Suprapubic skin (tissue), 3 donors: ENCODE results near the gene SECISBP2.

Source experiments
- CTCF ChIP-seq, 2 donors: fragments of 200-600 bp in 1 of 2; fragments of 450-650 bp in 1 of 2; sonication (generic) in 1 of 2; IDR thresholded peaks; one replicate each; pipeline ENCODE4 v1.5.1; 2016 to 2019; ENCODE audit warnings: antibody characterized with exemption in 2 of 2, mild to moderate bottlenecking in 1 of 2, moderate library complexity in 1 of 2
- POLR2A ChIP-seq, 2 donors: fragments of 450-650 bp; IDR thresholded peaks; one replicate each; pipeline ENCODE4 v1.6.1; 2017; ENCODE audit warnings: antibody characterized with exemption in 2 of 2, mild to moderate bottlenecking in 2 of 2, moderate library complexity in 2 of 2

DNA sequence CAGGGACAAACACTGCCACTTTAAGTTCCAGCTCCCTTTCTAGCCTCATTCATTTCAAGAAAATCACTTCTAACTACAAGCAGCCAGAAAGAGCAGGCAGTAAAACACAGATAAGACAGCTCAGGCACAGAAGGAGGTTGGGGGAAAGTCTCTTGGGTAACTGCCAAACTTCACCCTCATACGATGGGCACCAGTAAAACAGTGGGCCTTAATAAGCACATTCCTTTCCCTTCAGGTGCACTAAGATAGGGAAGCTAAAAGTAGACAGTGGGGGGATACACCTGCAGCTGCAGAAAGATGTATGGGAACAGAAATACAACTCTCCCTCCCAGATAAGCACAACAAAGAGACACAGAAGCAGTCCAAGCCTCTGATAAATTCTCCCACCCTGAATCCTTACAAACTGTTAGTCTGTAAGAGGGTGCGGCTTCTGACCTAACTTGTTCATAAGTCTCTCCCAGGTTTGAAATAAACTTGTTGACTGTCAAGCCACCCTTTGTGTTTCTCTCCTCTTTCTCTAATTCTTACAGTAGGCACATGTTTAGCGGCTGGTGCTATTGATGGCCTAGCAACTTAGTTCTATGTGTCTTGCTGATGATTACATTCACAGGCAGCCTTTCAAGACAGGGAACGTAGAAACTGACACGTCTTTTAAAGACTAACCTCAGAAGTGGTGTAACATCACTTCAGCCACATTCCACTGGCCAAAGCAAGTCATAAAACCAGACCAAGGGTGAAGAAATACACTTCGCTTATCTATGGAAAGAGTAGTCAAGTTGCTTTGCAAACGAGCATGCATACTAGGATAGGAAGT is 14.1 kb upstream of the SECISBP2 start:
- no peak for TF ChIP-seq POLR2A (IDR thresholded peaks at IDR 0.05)
- TF ChIP-seq CTCF (IDR thresholded peaks at IDR 0.05) = no peak
